ENCODE data around the gene CCDC167.

- no peak for TF ChIP-seq CTCF (IDR thresholded peaks at IDR 0.05)
- no peak for TF ChIP-seq ZFX (IDR thresholded peaks at IDR 0.05; ENCODE audit: borderline replicate concordance)
Observed at GRCh38 chr6:37480951-37481534, 18.6 kb downstream of the CCDC167 start.
